Measurements from ENCODE around the gene BAIAP2L1.
"Not testable (repeated sequence)": the region's sequence is repeated elsewhere in the genome, so short reads cannot be mapped to it uniquely, and the experiment has no call there.

BAIAP2L1 gene

GRCh38 chr7:98404840-98405239, 4.0 kb upstream of the BAIAP2L1 start:
- no peak for DNase-seq (ENCODE audit: low read depth, low spot score)
- no peak overlapping the region for H3K4me3 ChIP-seq (ENCODE audit: low read length)

GRCh38 chr7:98399890-98400541, 874 bp downstream of the BAIAP2L1 start:
- no peak for DNase-seq (ENCODE audit: low read depth, low spot score)
- no peak overlapping the region for H3K4me3 ChIP-seq (ENCODE audit: low read length)

GRCh38 chr7:98399462-98399861, 1.4 kb downstream of the BAIAP2L1 start:
- DNase-seq (ENCODE audit: low read depth, low spot score) = no peak
- H3K4me3 ChIP-seq (ENCODE audit: low read length) = no peak overlapping the region

GRCh38 chr7:98398567-98399372, 2.1 kb downstream of the BAIAP2L1 start:
- H3K4me3 ChIP-seq (ENCODE audit: low read length) = no peak overlapping the region
- DNase-seq (ENCODE audit: low read depth, low spot score) = no peak

DNA sequence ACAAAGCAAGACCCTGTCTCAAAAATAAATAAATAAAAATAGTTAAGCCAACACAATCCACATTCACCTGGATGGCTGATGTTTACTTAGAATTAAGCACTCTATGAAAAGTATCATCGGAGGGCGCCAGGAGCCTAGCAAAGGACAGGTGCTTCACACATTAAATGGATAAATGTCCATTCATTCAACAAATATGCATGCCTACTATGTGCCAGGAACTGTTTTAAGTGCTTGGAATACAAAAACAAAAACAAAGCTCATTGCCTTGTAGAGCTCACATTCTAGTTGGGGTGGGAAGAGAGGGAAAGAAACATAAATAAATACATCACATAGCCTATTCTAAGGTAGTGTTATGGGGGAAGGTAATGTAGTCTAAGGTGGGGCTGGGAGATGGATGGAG, 4.1 kb downstream of the BAIAP2L1 start:
- no peak overlapping the region for H3K4me3 ChIP-seq (ENCODE audit: low read length)
- no peak for DNase-seq (ENCODE audit: low read depth, low spot score)

GRCh38 chr7:98395951-98396350, 4.9 kb downstream of the BAIAP2L1 start:
- H3K4me3 ChIP-seq (ENCODE audit: low read length) = no peak overlapping the region
- no peak for DNase-seq (ENCODE audit: low read depth, low spot score)

GRCh38 chr7:98395481-98395880, 5.4 kb downstream of the BAIAP2L1 start:
- H3K4me3 ChIP-seq (ENCODE audit: low read length) = no peak overlapping the region
- no peak for DNase-seq (ENCODE audit: low read depth, low spot score)

DNA sequence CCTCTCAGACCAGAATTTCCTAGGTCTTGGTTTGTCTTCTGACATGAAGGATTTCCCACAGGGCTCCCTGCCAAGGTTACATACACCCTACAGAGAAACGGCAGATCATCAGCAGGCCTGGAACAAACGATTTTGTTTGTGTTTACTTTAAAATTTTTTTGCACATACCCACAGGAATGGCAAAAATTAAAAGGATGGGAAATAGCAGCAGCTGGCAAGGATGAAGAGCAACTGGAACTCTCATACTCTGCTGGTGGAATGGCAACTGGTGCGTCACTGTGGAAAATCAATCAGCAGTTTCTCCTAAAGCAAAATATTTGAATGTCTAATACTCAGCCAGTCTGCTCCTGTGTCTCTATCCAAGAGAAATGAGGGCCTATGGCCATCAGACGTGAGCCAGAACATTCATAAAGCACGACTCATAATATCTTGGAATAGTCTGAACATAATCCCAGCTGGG, 6.5 kb downstream of the BAIAP2L1 start:
- H3K4me3 ChIP-seq (ENCODE audit: low read length) = no peak overlapping the region
- DNase-seq (ENCODE audit: low read depth, low spot score) = no peak

DNA sequence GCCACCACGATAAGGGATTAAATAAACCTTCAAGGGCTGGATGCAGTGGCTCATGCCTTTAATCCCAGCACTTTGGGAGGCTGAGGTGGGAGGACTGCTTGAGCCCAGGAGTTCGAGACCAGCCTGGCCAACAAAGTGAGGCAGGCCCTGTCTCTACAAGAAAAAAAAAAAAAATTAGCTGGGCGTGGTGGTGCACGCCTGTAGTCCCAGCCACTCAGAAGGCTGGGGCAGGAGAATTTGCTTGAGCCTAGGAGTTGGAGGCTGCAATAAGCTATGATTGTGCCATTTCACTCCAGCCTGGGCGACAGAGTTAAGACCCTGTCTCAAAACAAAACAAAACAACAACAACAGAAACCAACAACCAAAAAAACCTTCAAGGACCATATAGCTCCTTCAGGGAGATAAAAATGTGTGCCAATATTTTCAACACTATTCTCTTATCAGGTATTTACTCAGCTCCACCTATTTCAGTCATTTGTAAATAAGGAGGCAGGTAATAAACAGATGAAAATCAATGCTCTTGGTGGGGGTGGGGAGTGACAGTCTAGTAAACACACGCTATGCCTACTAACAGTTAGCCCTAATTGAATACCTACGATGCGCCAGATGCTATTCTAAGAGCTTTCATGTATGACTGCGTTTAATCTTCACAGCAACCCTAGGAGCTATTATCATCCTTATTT, 13.2 kb downstream of the BAIAP2L1 start:
- H3K4me3 ChIP-seq (ENCODE audit: low read length) = no peak overlapping the region
- DNase-seq (ENCODE audit: low read depth, low spot score) = no peak

GRCh38 chr7:98387131-98387530, 13.8 kb downstream of the BAIAP2L1 start:
- DNase-seq (ENCODE audit: low read depth, low spot score) = peak; percentile 50
- no peak overlapping the region for H3K4me3 ChIP-seq (ENCODE audit: low read length)

DNA sequence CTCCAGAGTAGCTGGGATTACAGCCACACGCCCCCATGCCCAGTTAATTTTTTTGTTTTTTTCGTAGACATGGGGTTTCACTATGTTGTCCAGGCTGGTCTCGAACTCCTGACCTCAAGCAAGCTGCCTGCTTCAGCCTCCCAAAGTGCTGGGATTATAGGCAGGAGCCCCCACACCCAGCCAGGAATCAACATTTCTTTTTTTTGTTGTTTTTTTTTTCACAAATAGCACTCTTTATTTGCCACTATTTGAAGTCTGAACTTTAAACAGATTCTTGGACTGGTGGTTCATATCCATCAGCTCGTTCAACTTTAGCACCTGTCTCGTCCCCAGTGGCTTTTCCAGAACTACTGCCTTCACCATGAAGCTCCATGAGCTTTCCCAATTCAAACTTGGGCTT, 15.4 kb downstream of the BAIAP2L1 start:
- not testable (repeated sequence) for H3K4me3 ChIP-seq (ENCODE audit: low read length)

DNA sequence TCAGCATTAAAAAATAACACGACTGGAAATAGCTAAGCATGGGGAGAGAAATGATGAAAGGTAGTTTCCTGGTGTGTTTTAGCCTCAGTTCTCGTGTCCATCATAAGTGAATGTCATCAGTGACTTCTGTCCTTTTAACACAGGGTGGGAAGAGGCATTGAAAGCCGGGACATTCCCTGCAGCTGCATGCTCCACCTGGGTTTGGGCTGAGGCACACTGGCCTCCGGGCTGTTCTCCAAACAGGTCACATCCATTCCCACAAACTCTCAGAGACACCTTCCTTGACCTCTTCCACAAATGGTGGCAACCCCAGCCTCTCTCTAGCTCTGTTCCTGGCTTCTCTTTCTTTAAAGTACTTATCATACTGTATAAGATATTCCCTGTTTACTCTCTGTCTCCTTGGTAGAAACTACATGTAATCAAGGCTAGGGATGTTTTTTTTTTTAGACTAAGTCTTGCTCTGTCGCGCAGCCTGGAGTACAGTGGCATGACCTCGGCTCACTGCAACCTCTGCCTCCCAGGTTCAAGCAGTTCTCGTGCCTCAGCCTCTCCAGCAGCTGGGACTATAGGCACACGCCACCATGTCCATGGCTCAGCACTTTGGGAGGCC, 22.6 kb downstream of the BAIAP2L1 start:
- DNase-seq (ENCODE audit: low read depth, low spot score) = no peak
- no peak overlapping the region for H3K4me3 ChIP-seq (ENCODE audit: low read length)

More for the DNA sequence above, 15.4 kb downstream of the BAIAP2L1 start:
- DNase-seq (ENCODE audit: low read depth, low spot score) = not testable (repeated sequence)

DNA sequence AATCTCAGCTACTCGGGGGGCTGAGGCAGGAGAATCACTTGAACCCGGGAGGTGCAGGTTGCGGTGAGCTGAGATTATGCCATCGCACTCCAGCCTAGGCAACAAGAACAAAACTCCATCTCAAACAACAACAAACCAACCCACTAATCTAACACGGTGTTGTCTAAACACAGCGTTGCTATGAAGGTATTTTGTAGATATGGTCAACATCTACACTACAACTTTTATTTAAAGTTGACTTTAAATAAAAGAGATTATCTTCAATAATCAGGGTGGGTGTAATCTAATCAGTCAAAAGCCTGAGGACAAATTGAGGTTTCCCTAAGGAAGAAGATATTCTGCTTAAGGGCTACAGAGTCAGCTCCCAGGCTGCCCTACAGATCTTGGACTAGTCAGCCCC, 24.2 kb downstream of the BAIAP2L1 start:
- no peak for DNase-seq (ENCODE audit: low read depth, low spot score)
- H3K4me3 ChIP-seq (ENCODE audit: low read length) = no peak overlapping the region

DNA sequence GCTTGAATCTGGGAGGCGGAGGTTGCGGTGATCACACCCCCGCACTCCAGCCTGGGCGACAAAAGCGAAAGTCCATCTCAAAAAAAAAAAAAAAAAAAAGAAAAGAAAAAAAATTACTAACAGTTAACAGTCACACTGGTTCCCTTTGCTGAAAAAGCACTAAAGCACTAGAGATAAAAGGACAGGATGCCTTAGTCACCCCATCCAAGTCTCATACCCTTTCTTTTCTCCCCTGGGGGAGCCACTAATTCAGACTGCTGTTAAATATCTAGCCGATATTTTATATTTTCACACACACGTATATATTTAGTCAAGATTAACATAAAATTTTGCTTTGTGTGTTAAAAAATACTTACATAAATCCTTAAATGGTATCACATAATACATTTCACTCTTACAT, 25.2 kb downstream of the BAIAP2L1 start:
- no peak for DNase-seq (ENCODE audit: low read depth, low spot score)
- H3K4me3 ChIP-seq (ENCODE audit: low read length) = no peak overlapping the region

- no peak for DNase-seq (ENCODE audit: low read depth, low spot score)
- no peak overlapping the region for H3K4me3 ChIP-seq (ENCODE audit: low read length)
Observed at GRCh38 chr7:98374285-98374680, 26.6 kb downstream of the BAIAP2L1 start.

GRCh38 chr7:98372993-98373392, 27.9 kb downstream of the BAIAP2L1 start:
- no peak for DNase-seq (ENCODE audit: low read depth, low spot score)
- no peak overlapping the region for H3K4me3 ChIP-seq (ENCODE audit: low read length)

- H3K4me3 ChIP-seq (ENCODE audit: low read length) = no peak overlapping the region
- no peak for DNase-seq (ENCODE audit: low read depth, low spot score)
Observed at GRCh38 chr7:98369726-98370125, 31.2 kb downstream of the BAIAP2L1 start.

DNA sequence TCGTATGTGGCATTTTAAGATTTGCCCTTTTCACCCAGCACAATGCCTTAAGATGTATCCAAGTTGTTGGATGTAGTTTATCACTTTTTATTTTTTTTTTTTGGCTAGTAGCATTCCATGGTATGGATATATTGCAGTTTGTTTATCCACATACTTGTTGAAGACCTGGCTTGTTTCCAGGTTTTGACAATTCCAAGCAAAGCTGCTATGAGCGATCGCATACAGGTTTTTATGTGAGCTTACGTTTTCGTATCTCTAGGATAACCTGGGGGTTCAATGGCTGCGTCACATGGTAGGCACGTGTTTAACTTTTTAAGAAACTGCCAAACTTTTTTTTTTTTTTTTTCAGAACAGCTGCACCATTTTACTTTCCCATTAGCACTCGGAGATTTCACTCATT, 32.2 kb downstream of the BAIAP2L1 start:
- H3K4me3 ChIP-seq (ENCODE audit: low read length) = no peak overlapping the region
- no peak for DNase-seq (ENCODE audit: low read depth, low spot score)

DNA sequence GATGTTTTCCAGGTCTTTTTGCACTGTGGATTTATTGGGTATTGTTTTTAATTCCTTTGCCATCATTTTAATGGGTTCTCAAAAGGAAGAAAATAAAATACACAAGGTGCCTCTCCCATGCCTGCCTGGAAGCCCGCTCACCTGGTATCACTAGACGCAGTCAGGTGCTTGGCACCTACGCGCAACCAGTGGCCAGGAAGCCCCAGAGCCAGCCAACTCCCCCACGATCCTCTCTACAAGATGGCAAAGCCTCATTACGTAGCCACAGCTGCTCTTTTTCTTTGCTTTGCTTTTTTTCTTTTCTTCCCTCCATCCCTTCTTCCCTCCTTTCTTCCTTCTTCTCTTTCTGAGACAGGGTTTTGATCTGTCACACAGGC, 34.3 kb downstream of the BAIAP2L1 start:
- no peak overlapping the region for H3K4me3 ChIP-seq (ENCODE audit: low read length)
- no peak for DNase-seq (ENCODE audit: low read depth, low spot score)

Measured in Jurkat, Clone E6-1 (cell line).